NOMO-1 (cell line): ENCODE results near the gene FAM9C.
A peak's percentile ranks its signal among the peaks of the same experiment; 100 is the strongest.

ENCODE experiments used
- DNase-seq, 2 experiments: peaks; one replicate each; lab custom pipeline; 2025; ENCODE audit not compliant: unreplicated experiment in 2 of 2; lab: John Stamatoyannopoulos, UW

FAM9C gene

DNA sequence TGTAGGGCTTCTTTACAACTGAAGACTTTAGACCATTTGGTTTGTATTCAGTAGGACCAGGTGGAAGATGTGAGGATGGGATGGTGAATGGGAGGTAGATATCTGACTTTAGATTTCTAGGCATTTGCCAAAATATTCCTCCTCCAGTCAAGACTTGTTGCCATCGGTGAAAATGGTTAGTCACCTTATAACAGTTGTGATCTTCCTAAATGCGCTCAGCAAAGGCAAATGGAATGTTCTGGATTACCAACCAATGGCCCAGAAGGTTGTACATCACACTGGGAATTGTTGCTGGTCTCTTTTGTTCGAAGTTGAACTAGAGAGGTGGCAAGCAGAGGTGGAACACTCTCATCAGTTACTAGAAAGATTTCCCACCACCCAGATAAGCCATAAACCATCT, 35.6 kb downstream of the FAM9C start:
- DNase-seq: no peak

DNA sequence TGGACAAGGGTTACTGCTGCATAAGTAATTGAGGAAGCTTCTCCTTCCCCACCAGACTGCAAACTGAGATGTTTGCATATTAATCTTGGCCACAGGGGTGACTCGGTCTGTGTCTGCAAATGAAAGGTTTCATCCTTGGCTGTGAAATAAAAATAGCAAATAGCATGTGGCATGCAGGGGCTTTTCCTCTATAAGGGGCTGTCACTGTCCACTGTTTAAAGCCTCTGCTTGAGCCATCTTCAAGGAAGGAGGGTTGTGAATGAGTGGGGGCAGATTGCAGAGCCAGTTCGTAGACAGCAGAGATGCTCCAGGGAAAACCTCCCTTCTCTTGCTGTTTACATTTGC, 36.3 kb downstream of the FAM9C start:
- peak; percentile 47 to 74 for DNase-seq

DNA sequence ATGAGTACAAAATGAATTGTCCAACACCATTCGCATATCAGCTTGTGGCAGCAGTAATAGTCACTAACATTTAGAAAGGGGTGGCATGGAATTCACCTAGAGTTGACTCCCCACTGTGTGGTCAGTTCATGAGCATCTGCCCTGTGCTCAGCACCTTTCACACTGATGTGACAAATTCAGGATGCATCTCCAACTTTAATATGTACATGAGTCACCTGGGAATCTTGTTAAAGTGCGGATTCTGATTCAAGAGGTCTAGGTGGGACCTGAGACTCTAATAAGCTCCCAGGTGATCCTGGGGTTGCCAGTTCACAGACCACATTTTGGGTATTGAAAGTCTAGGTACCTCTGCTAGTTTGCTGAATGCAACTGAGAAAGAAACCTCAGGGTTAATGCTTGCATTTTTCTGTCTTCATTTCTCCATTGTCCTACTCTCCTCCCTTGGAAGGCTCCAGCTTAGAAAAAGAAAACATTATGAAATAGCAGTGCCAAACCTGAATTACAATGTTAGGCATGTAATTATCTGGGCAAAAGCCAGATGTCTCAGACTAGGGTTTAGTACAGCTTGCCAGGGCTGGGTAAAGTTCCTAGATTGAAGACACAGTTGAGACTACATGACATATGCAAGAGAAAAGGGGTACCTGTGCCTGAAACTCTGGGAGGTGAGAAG, 36.8 kb downstream of the FAM9C start:
- no peak for DNase-seq

DNA sequence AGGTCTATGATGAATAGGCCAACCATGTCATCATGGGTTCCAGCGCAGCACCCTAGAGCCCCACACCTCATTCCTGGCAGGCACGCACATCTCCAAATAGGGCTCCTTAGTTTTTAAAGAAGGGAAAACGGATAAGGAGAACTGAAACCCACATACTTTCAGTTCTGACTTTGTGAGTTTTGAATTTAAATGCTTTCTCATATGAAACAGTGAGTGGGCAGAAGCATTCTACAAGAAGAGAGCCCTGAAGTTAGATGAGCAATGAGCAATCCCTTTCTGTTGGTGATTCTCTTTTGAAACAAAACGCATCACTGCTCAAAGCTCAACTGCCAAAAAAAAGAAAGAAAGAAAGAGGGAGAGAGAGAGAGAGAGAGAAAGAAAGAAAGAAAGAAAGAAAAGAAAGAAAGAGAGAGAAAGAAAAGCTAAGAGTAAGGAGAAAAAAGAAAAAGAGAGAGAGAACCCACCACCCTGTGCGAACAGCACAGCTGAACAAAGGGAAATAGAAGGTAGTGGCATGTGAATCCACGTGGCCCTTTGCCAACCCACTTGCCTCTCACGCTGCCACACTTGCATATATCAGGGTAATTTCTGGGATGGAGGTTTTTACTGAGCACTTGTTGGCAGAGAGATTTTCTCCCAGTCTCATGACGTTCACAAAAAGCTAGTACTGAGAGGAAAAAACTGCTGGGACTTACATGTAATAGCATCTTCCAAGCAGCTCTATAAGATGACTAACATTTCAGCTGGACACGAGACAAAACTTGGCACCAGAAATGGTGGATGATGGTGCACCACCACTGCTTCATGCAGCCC, 38.6 kb downstream of the FAM9C start:
- DNase-seq: peak; percentile 49 to 79

DNA sequence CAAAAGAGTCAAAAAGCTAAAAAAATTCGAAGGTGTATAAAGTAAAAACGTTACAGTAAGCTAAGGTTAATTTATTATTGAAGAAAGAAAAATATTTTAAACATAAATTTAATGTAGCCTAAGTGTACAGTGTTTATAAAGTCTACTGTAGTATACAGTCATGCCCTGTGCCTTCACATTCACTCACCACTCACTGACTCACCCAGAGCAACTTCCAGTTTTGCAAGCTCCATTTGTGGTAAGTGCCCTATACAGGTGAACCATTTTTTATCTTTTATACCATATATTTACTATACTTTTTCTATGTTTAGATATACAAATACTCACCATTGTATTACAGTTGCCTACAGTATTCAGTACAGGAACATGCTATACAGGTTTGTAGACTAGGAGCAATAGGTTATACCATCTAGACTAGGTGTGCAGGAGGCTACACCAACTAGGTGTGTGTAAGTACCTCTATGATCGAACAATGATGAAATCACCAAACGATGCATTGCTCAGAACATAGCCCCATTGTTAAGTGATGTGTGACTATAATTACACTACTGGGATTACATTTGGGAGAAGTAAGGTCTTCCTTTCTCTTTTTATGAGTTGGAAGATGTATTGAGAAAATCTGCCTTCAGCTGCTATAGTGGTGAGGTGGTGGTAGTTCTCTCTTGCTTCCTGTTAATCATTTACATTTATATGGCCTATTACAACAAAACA, 42.3 kb downstream of the FAM9C start:
- DNase-seq: peak; percentile 53 to 71

DNA sequence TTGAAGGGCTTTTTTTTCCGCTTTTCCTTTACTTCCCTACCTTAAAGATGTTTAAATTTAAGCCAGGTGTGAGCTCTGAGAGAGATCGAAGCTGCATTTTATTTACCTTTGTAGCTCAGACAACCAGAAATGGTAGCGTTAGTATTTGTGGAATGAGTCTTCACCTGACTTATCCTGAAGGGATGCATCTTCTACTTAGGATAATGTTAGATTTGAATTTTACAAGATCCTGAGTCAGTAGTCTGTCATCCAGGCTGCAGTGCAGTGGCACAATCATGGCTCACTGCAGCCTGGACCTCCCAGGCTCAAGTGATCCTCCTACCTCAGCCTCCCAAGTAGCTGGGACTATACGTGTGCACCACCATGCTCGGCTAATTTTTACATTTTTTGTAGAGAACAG, 43.3 kb downstream of the FAM9C start:
- no peak for DNase-seq

DNA sequence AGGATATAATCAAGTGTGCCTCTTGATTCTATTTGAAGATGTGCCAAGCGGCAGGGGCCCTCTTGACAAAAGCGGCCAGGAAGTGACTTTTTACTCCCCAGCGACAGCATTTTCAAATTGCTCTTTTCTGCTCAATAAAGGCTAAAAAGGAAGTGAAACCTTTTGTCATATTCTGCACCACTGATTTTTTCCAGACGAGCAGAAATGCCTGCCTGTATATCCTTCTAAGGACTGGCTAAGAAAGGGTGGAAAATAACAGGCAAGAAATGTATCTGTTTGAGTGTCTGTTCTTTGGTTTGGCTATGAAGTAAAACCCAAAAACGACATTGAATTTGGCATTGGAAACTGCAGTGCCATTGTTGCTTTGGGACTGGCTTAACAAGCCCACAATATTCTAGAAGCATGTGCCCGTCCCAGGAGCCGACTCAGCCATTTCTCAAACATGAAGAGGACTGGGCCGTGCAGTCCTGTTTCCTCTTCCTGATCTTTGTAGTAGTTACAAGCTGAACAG, 44.1 kb downstream of the FAM9C start:
- peak; percentile 87 to 94 for DNase-seq

DNA sequence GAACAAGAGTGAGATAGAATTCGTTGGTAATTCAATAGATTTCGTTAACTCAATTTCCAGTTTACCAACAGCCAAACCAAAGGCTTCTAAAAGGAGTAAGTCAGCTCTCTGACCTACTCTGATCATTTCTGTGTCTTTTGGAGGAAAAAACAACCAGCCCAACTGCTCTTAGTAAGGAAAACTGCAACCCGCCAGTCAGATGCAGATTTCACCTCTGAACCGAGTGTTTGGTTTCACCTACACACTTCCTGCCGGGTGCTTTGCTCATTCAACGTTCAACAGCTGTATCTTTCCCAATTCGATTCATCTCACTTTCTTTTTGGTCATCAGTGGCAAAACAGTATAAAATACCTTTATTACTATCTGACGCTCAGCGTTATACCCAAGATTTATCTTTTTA, 45.0 kb downstream of the FAM9C start:
- DNase-seq: peak in 1 of 2 experiments; percentile 23

DNA sequence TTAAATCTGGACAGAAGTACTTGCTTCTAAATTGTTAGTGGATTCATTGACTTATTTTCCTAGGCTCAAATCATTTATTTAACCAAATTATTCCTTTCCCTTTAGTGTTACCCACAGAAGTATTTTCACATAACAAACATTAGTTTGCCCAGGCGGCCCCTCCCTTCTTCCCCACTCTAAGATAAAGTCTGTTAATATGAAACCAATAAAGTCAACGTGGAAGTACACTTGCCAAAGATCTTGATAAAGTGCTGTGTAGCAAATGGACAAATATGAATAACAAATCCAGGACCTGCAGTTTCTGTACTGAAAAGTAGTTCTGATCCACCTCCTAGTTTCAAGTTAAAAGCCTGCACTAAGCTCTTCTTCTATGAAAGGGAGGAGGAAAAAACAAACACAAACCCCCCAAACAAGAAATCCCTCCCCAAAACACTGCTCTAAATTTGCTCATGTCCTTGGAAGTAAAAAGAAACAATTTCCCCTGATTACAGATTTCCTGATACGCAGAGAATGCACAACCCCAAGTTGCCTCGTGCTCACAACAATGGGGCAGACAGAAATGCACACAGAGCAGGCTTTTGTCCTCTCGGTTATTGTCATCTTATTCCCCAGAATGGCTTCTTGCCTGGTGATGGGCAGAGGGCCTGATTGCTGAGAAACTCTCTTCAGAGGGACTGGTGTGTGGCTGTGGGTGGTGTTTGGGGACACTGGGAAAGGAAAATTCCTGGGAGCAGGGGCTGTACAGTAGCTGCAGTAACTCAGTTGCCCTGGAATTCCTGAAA, 46.3 kb downstream of the FAM9C start:
- DNase-seq: no peak

DNA sequence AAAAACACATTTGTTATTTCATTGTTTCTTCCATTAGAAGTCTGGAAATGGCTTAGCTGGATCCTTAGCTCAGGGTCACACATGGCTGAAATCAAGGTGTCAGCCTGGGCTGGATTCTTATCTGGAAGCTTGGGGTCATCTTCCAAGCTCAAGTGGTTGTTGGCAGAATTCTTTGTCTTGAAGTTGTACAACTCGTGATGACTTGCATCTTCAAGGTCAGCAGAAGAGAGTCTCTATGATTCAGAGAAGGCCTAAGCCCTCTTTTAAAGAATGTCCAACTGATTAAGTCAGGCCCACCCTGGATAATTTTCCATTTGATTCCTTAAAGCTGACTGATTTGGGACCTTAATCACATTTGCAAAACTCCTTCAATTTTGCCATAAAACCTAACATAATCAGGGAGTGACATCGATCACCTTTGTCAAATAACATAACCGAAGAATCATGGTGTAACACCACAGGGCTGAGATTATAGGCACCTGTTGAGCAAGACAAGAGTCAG, 47.4 kb downstream of the FAM9C start:
- no peak for DNase-seq

DNA sequence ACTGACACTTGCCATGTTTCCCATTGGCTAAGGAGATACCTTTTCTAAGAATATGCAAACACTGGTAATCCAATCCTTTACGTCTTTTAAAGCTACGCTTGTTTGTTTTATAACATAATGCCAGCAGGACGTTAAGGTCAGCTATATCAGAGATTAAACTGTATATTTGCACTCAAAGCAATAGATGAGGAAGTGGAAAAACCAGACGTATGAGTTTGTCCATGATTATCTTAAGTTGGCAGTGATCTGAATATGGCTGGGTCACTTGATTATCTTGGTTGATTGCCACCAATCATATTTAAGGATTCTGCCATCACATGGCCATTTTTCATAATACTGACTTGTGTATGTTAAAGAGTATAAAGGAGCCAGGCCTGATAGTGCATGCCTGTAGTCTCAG, 50.1 kb downstream of the FAM9C start:
- no peak for DNase-seq

DNA sequence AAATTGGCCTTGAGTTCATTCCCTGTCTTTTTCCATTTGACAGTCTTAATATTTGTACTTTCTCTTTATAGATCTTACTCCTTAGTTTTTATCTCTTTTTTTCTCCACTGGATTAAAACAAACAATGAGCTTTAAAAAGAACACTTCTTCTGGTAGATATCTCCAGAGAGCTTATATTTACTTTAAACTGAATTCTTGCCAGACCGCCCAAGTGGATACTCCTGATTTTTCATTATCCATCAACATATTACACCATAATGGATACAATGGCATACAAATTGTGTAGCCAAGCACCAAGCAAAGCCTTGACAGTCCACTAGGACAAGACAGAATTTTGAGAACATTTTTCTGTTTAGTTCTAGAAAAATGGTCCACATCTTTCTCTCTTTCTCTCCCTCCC, 50.6 kb downstream of the FAM9C start:
- no peak for DNase-seq

DNA sequence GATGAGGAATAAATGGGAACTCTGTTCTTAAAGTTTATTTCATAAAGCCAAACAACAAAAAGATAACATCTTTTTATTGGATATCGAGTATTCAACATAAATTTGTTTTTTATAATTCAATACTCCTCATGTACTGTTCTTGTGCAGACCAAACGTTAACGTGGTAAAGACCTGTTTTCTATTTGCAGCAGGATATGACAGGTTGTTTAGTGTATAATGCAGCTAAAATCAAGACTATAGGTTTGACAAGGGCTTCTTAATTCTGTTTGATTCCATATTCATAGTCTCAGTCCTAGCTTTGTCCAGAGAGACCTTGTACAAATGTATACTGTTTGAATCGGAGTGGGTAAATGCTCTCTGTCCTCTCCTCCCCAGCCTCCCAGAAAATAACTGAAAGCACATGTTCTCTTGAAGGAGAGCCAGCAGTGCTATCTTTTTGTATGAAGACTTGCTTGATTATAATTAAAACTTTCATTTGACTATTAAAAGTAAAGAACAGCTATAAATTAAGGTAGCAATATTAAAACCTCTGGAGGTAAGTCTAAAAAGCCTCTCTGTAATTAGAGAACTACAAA, 51.8 kb downstream of the FAM9C start:
- no peak for DNase-seq

DNA sequence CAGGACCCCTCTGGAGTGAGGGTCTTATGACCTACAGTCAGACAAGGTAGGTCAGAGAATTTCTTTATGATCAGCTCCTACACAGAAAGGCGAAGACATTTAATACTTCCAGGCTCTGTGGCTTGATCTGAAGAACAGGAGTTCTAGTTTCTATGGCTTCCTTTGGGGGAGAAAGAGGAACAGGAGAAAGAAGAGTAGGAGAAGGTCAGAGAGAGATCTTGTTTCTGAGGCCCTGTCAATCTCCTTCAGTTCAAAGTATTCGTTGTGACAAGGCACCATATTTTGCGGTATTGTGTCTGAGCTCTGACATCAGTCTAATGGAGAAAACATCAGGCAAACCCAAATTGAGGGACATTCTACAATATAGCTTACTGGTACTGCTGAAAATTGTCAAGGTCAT, 52.8 kb downstream of the FAM9C start:
- DNase-seq: peak; percentile 26 to 35

DNA sequence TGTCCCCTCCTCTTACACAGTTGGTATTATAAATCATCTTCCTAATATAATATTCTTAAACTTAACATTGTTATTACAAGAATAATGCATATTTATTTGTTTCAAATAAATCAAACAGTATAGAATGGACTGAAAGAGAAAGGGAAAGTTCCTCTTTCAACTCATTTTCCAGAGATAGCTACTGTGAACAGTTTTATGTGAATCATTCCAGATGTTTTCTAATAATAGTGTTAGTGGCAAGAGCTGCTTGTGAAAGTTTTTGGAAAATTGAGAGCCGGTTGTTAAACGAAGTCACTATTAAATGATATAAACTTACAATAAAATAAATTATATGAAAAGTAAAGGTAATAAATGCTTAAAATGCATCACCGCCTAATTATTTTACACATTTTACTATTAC, 55.0 kb downstream of the FAM9C start:
- DNase-seq: no peak

DNA sequence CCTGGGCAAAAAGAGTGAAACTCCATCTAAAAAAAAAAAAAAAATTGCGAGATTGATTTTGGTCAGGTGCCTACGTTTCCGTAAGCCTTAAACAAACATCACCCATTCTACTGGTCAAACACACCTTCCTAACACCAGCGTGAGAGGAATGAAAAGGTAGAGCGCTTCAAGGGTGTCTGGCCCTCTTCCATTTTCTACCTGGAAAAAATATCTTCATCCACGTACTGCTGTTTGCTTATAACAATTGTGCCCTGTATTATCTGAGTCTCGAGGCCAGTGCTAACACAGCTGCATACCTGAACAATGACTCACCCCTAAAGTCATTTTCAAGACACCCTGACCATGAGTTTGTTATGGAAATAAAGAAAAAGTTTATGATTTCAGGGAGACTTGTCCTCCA, 55.6 kb downstream of the FAM9C start:
- no peak for DNase-seq

DNA sequence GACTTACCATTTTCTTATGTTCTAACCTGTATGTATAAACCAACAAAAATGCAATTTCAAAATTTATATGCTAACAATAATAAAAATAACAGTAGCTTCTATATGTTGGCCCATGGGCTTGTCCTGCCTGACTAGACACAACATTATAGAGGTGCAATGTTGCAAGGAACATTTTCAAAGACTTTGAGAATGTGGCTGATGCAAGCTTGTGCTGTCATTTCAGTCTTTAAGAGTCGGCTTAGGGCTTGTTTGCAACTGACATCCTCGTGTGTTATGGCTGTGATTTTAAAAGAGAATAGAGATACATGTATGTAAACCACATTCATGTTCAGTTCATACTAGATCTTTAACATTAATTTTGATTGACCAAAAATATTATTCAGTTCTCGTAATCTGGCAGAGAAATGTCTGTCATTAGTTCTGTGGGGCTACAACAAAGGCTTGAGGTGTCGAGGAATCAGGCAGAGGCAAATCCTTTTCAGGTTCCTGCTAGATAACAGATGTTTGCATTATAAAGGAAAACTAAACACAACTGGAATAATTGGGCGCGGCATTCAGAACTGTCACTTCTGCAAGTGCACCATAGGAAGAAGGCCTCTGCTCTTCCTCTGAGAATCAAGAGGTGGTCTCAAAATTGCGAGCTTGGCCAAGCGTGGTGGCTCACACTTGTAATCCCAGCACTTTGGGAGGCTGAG, 56.4 kb downstream of the FAM9C start:
- no peak for DNase-seq

DNA sequence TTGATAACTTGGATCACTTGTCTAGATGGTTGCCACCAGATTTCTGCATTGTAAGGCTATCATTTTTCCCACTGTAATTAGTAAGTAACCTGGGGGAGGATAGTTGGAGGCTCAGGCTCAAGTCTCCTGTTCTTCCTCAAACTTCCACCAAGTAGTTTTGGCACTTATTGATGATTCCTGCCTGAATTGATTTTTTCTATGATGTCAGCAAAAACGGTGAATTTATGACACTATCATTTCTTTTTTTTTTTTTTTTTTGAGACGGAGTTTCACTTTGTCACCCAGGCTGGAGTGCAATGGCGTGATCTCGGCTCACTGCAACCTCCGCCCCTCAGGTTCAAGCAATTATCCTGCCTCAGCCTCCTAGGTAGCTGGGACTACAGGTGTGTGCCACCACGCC, 57.1 kb downstream of the FAM9C start:
- DNase-seq: no peak

DNA sequence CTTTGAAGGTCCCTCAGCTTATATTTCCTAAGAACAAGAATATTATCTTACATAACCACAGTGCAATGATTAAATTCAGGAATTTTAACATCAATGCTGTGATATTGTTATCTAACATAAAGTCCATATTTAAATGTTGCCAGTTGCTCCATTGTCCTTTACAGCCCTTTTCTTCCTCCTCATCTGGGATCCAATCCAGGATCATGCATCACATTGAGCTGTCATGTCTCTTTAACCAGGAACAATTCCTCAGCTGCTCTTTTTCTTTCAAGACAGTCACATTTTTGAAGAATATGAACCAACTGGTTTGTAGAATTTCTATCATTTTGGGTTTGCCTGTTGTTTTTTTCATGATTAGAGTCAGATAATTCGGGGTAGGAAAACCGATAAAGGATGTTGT, 57.5 kb downstream of the FAM9C start:
- no peak for DNase-seq
